ENCODE data around the gene LBH.

DNA sequence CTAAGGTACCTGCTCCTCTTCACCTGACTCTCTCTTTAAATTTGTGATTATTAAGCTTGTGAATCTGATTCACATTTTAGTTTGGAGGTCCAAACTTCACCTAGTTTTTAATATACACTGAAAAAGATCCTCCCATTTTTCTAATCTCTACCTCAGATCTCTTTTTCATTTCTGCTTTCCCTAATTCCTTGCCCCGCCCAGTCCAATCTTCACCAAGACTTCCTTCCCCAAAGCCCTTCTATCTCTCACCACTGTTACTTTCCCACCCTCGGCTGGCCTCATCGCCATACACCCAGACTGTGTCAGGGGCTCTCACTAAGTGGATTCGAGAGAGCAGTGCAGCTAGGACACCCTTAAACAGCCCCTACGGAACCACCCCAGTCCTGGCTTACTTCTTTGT lies 40.0 kb downstream of the LBH start:
- TF ChIP-seq CTCF (conservative IDR thresholded peaks at IDR 0.05; ENCODE audit: low read length) (no peak), EZH2phosphoT487 (IDR thresholded peaks at IDR 0.05; ENCODE audit: borderline replicate concordance, low read depth, low read length) (no peak)

Data from OCI-LY7 (cell line).